HG03139 (cell line): ENCODE measurements around the gene CNPY1.

Experiments
- ATAC-seq: cut with Tn5 transposase; IDR thresholded peaks from one replicate; pipeline ENCODE4 v1.9.1; 2021; ENCODE audit not compliant: unreplicated experiment

The CNPY1 gene

GRCh38 chr7:155490697-155491628 is 55.4 kb downstream of the CNPY1 start:
- peak; percentile 95 for ATAC-seq

DNA sequence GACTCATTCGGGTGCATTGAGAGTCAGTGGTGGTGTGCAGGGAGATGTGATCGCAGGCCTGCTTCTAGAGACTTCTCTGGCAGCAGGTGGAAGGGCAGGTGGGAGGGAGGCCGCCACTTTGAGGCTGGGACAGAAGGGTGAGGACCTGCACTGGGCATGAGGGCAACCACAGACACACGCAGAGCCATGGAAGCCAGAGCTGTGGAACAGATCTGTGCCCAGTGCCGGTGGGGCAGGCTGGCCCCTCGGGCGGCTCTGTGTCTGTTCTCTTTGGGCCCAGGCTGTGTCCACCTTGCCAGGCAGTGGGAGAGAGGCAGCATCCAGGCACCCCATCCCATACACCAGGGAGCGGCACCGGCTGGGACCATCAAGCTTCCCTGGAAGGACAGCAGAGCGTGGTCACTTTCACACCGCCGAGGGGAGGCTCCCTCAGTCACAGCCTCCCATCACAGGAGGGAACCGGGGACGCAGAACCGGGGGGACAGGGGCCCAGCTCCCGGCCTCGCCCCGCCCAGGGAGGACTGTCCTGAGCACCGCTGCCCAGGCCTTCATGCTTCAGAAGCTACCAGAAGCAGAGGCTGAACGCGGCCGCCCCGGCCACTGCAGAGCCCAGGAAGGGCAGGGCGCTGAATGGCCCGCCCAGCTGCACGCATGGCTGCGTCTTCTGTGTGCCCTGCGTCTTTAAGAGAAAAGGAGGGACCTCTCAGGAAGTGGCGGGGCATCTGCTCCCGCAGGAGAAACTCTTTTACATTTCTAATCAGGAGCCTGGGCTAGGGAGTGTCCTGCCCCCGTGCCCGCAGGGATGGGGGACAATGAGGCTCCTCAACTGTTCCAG is 56.3 kb downstream of the CNPY1 start:
- peak; percentile 36 for ATAC-seq

DNA sequence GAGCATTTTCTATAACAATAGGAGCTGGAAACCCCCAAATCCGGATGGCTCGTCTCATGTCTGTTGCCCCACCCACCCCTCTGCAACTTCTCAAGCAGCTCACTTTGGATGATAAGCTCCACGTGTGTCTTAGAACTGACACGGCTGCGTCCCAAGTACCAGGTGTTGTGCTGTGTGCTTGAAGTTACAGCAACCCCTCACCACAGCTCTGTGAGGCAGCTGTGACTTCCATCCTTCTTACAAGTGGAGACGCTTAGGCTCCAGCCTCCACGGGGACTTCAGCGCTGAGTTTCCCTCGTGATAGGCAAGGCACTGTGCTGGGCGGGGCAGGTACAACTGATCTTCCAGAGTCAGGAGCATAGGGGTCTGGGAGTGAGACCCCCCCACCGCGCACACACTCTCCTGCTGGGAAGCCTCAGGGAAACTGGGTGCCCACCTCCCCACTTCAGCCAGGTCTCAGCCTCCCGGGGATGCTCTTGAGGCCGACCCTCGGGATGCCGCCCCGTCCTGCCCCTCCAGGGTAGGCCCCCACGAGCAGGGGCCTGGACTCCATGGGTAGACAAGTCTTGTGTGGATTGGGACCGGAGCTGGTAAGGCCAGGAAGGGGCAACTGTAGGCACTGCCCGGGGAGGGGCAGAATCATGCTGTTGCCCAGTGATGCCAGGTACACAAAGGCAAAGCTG is 57.1 kb downstream of the CNPY1 start:
- no peak for ATAC-seq

DNA sequence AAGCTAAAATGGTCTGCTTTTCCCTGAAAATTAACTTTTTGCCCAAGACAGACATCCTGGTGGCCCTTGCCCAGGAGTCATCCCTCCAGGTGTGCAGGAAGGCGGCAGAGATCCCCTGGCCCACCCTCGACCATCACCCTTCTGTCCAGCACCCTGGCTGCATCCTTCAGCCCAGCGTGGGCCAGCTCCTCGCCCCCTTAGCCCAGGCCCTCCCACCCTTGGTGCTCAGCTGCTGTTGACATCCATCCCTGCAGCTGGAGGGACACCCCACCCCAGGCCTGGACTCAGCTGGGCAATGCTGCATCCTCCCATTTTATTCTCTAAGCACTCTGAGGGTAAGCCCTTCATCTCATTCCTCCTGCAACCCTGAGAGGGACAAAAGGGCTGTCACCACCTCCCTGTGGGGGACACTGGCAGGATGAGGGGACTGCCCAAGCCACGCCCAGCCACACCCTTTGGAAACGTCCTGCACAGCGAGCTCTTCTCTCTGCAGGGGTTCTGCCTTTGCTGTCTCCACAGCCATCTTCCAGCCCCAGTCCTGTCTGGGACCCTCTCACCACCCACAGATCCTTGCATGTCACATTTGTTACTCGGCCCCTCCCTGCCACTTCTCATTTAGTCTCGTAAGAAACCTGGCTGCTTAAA is 57.8 kb downstream of the CNPY1 start:
- ATAC-seq = no peak

- no peak for ATAC-seq
Measured at GRCh38 chr7:155487509-155488482, 58.6 kb downstream of the CNPY1 start.

DNA sequence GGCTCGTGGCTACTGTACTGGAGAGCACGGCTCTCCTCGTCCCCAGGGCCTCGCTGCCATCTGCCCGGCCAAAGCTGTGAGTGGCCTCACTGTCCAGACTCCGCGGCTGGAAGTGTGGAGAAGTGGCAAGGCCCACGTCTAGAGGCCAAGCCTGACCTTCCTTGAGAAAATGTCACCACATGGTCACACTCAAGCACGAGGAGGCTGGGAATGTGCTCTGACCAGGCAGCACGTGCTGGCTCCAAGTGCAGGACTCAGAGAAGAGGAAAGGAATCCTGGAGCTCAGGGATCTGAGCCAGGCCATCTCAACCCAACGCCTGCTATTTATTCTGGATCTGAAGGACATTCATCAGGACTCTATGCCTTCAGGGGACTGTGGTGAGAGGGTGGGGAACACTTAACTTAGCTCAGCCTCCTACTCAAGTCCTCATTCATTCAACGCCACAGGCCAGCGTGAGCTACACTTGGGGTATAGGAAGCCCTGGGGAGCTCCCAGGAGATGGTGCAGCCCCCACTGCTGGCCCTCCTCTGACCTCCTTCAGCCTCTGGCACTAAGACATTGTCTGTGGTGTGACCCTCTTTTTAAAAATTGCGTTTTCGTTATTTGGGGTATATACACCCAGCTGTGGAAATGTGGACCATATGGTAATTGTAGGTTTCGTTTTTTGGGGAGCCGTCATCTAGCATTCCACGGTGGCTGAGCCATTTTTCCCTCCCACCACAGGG is 59.4 kb downstream of the CNPY1 start:
- ATAC-seq = no peak

GRCh38 chr7:155484483-155485399 is 61.6 kb downstream of the CNPY1 start:
- ATAC-seq = no peak

GRCh38 chr7:155483868-155484325 is 62.5 kb downstream of the CNPY1 start:
- no peak for ATAC-seq

GRCh38 chr7:155483245-155483644 is 63.1 kb downstream of the CNPY1 start:
- no peak for ATAC-seq

DNA sequence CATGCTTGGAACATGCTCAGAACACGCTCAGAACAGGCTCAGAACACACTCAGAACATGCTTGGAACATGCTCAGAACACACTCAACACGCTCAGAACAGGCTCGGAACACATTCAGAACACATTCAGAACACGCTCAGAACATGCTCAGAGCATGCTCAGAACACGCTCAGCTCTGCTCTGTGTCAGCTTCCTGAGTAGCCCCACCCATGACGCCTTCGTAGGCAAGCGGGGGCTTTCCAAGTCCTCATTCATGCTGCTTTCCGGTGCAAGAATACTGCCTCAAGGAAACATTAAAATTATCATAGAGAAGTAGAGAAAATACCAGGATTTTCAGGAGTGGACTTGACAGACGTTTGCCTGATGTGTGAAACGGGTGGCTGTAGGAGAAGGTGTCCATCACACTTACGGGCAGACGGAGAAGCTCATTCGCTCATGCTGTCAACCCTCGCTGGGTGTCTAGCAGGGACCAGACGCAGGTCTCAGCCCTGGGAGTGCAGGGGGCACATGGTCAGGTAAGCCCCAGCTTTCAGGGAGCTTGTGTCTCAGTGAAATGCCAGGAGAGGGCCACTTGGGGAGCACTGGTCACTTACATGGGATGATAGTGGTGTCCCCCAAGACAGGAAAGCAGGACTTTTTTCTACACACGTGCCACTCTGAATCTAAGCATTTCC is 63.7 kb downstream of the CNPY1 start:
- no peak for ATAC-seq

GRCh38 chr7:155481764-155482163 is 64.6 kb downstream of the CNPY1 start:
- no peak for ATAC-seq

GRCh38 chr7:155477476-155477875 is 68.9 kb downstream of the CNPY1 start:
- ATAC-seq = peak; percentile 79

- no peak for ATAC-seq
Measured at GRCh38 chr7:155471718-155472117, 74.6 kb downstream of the CNPY1 start.

DNA sequence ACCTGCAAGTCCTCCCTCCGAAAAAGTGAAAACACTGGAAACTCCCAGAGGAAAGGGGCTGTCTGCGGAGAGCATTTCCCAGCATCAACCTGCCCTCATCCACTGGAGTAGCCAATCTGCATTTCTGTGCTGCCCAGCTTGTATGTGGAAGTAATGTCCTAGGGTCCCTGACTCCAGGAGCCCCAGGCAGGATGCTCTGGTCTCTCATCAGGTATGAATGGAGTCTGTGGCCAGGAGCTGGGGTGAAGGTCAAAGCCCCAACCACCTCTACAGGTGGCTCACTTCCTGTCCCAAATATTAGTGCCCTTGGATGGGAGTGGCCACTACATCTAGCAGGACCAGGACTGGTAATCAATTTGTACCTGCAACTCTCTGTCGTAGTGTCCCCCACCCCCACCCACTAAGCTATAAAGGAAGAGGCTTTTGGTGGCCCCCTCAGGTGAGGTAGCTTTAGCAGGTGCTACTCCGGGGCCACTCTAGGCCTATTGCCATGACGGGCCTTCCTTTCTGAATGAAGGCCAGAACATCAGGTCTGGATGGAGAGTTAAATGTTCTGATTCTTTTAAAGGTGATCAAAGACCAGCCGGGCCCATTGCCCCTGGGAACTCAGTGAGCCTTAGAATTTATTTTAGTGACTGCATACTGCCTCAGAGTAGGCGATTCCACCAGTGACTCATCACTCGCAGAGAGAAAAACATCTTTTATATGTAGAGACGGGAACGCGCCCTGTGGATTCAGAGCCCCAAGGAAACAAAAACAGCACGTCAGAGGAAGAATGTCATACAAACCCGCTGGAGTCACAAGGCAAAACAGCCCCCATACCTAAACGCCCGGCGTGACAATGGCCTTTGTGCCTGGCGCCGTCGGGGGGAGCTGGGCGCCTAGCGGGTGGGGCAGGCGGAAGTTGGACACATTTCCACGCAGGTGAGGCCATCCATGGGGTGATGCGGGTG is 75.4 kb downstream of the CNPY1 start:
- no peak for ATAC-seq

GRCh38 chr7:155470186-155470487 is 76.2 kb downstream of the CNPY1 start:
- no peak for ATAC-seq
